HG02642 (cell line): ENCODE data around the gene DFFB.

ENCODE experiments used
- ATAC-seq: cut with Tn5 transposase; IDR thresholded peaks from one replicate; pipeline ENCODE4 v1.9.1; 2021; ENCODE audit warnings: mild to moderate bottlenecking; ENCODE audit not compliant: unreplicated experiment, poor library complexity

Gene DFFB

DNA sequence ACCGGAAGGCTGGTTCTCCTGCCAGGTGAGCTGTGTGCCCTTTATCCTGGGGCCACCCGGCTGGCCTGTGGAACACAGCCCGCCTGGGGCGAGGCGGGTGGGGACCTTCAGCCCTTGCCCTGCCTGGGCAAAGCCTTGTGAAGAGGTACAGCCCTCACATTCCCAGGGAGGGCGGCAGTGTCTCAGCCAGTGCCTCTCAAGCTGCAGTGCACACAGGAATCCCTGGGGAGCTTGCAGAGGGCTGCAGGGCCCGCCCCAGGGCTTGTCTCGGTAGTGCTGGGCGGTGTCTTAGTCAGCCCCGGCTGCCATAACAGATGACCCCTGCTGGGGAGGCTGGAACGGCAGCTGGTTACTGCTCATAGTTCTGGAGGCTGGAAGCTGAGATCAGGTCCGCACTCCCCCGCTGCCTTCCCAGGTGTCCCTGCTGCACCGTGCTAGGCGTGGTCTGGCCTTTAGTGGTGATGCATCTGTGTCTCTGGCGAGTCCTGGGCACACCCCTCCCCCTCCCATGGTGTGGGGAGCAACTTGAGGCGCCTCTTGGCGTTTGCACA lies 12.6 kb downstream of the DFFB start:
- ATAC-seq, result no peak

GRCh38 chr1:3871451-3871805 lies 14.2 kb downstream of the DFFB start:
- ATAC-seq, result no peak

- ATAC-seq, result no peak
Observed at GRCh38 chr1:3872546-3872945, 15.3 kb downstream of the DFFB start.

GRCh38 chr1:3874736-3875135 lies 17.5 kb downstream of the DFFB start:
- no peak for ATAC-seq

DNA sequence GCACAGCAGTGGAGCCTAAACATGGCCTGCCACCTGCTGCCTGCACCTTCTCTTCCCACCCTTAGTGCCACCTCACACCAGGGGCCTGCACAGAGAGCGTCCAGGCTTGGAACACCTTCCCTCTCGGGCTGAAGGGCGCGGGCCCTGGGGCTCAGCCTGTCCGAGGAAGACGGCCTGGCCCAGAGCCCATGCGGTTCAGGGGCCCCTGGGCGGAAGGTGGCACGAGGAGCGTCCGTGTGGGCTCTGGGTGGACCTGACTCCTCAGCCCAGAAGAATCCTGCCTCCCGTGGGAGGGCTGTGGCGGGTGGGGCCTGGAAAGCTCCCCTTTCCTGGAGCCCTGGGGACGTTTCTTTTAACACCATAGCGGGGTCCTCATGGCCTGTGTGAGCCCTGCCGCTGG lies 19.4 kb downstream of the DFFB start:
- no peak for ATAC-seq

- ATAC-seq, result no peak
Observed at GRCh38 chr1:3879099-3879498, 21.8 kb downstream of the DFFB start.

GRCh38 chr1:3879787-3880428 lies 22.6 kb downstream of the DFFB start:
- no peak for ATAC-seq

- no peak for ATAC-seq
Observed at GRCh38 chr1:3880429-3881192, 23.3 kb downstream of the DFFB start.

- ATAC-seq, result no peak
Observed at GRCh38 chr1:3881193-3881480, 23.9 kb downstream of the DFFB start.

GRCh38 chr1:3883194-3883925 lies 26.1 kb downstream of the DFFB start:
- no peak for ATAC-seq

DNA sequence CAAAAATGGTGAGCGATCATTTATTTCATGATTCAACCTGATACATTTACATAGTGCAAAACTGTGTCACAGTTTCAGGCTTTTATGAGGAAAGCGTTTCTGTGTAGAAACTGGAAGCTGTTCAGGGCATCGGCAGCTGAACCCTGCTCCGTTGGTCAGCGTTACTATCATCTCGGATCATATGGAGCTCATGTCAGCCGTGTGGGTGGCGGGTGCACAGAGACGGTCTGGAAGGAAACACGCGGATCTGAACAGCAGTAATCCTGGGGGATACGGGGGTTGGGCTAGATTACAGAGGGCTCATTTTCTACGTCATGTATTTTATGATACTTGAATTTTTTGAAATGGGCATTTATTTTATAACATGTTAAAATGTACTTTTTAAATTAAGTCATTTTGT lies 27.7 kb downstream of the DFFB start:
- ATAC-seq, result no peak

GRCh38 chr1:3885611-3886010 lies 28.3 kb downstream of the DFFB start:
- no peak for ATAC-seq

DNA sequence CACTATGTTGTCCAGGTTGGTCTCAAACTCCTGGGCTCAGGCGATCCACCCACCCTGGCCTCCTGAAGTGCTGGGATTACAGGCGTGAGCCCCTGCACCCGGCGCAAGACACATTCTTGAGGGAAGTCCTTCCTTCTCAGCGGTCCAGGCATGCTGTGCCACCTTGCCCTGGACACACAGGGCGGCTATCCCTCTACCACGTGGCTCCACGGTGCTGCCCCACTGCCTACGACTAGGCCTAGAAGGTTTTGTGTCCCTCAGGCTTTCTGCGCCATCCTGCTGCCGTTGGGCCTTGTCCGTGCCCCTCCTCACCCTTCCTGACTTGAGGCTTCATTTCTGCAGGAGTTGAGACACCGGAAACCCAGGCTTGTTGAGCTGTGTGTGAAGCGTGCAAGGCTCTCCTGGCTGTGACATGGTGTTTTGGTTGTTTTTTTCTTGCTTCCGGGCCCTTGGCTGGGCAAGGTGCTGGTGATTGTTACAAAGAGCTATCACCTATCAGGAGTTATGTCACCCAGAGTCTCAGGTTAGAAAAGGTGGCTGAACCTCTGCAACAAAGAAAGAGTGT lies 28.9 kb downstream of the DFFB start:
- no peak for ATAC-seq

GRCh38 chr1:3886691-3887090 lies 29.4 kb downstream of the DFFB start:
- ATAC-seq, result no peak

DNA sequence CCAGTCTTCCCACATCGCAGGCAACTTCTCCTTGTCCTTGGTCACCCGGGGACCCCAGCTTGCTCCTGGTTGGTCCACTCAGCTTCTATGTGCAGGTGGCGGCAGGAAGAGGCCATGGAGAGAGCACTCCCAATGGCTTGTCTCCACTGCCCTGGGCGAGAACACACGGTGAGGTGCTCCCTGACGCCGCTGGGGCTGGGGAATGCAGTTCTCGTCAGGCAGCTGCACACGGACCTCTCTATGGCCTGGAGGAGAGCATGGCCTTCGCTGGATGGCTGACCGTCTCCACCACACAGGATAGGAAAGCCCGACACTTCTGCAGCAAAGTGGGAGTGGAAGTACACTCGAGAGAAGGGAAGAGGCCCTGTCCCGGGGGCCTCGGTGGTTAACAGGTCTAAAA lies 31.0 kb downstream of the DFFB start:
- no peak for ATAC-seq

- ATAC-seq, result no peak
Observed at GRCh38 chr1:3889936-3890335, 32.7 kb downstream of the DFFB start.

GRCh38 chr1:3890389-3891328 lies 33.4 kb downstream of the DFFB start:
- ATAC-seq, result no peak

- ATAC-seq, result no peak
Observed at GRCh38 chr1:3891329-3891865, 34.1 kb downstream of the DFFB start.

GRCh38 chr1:3892748-3893147 lies 35.5 kb downstream of the DFFB start:
- ATAC-seq, result no peak

GRCh38 chr1:3893190-3893589 lies 35.9 kb downstream of the DFFB start:
- ATAC-seq, result no peak
